ENCODE measurements around the gene KEAP1. TPM values are rescaled to one million over a fixed set of nuclear protein-coding genes. Genes with fewer than 3 reads are reported as not detected.
A peak's percentile ranks its signal among the peaks of the same experiment; 100 is the strongest.

Gene KEAP1
- total RNA-seq, 1 donor from 2014 or later, result 69.5 TPM

DNA sequence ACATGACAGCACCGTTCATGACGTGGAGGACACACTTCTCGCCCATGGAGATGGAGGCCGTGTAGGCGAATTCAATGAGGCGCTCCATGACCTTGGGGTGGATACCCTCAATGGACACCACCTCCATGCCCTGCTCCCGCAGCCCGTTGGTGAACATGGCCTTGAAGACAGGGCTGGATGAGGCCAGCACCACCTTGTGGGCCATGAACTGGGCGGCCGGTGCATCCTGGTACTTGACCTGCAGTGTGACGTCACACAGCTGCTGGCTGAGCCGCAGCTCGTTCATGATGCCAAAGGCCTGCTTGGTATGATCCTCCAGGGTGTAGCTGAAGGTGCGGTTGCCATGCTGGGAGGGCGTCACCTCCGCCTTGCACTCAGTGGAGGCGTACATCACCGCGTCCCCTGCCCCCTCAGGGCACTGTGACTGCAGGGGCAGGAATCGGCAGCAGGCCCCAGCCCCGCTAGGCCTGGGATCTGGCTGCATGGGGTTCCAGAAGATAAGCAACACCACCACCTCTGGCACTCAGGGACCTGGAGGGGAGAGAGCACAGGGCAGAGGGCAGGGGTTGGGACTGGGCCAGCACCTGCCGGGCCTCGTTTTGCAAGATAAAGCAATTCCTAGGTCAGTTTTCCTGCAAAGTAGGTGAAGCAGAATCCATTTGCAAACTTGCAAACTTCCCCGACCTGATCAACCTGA lies 3.5 kb downstream of the KEAP1 start:
- H3K36me3 Mint-ChIP-seq, result peaks cover 17% of the 10 kb centered on the region
- H3K4me3 Mint-ChIP-seq, result peak overlapping the region; percentile 56
- no peak overlapping the region for H3K27ac Mint-ChIP-seq
- no peaks in the 10 kb centered on the region for H3K9me3 Mint-ChIP-seq
- TF ChIP-seq, protein P1, sequence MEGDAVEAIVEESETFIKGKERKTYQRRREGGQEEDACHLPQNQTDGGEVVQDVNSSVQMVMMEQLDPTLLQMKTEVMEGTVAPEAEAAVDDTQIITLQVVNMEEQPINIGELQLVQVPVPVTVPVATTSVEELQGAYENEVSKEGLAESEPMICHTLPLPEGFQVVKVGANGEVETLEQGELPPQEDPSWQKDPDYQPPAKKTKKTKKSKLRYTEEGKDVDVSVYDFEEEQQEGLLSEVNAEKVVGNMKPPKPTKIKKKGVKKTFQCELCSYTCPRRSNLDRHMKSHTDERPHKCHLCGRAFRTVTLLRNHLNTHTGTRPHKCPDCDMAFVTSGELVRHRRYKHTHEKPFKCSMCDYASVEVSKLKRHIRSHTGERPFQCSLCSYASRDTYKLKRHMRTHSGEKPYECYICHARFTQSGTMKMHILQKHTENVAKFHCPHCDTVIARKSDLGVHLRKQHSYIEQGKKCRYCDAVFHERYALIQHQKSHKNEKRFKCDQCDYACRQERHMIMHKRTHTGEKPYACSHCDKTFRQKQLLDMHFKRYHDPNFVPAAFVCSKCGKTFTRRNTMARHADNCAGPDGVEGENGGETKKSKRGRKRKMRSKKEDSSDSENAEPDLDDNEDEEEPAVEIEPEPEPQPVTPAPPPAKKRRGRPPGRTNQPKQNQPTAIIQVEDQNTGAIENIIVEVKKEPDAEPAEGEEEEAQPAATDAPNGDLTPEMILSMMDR (IDR thresholded peaks at IDR 0.05; ENCODE audit: unreplicated experiment), result no peak
- peaks cover 11% of the 10 kb centered on the region for H3K4me1 Mint-ChIP-seq
- DNase-seq (ENCODE audit: low spot score in 2 of 2, unreplicated experiment in 2 of 2), result no peak
- H3K27me3 Mint-ChIP-seq (ENCODE audit: low read depth), result no peaks in the 10 kb centered on the region

DNA sequence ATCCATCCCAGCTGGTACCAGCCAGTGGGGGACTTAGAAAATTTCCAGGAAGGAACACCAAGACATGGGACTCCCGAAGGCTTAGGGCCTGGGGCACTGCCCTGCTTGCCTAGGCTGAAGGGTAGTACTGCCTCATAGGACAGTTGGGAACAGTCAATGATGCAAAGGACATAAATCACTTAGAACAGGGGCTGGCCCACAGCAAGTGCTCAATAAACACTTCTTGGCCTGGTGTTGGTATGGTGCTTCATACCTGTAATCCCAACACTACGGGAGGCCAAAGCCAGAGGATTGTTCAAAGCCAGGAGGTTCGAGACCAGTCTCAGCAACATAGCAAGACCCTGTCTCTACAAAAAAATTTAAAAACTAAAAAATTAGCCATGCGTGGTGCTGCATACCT lies 5.8 kb downstream of the KEAP1 start:
- TF ChIP-seq, protein P1 (IDR thresholded peaks at IDR 0.05; ENCODE audit: unreplicated experiment), result no peak
- H3K27ac Mint-ChIP-seq, result no peak overlapping the region
- DNase-seq (ENCODE audit: low spot score in 2 of 2, unreplicated experiment in 2 of 2), result no peak
- H3K4me1 Mint-ChIP-seq, result peaks cover 11% of the 10 kb centered on the region
- no peaks in the 10 kb centered on the region for H3K9me3 Mint-ChIP-seq
- H3K27me3 Mint-ChIP-seq (ENCODE audit: low read depth), result no peaks in the 10 kb centered on the region
- H3K36me3 Mint-ChIP-seq, result peaks cover 22% of the 10 kb centered on the region
- H3K4me3 Mint-ChIP-seq, result no peak overlapping the region

DNA sequence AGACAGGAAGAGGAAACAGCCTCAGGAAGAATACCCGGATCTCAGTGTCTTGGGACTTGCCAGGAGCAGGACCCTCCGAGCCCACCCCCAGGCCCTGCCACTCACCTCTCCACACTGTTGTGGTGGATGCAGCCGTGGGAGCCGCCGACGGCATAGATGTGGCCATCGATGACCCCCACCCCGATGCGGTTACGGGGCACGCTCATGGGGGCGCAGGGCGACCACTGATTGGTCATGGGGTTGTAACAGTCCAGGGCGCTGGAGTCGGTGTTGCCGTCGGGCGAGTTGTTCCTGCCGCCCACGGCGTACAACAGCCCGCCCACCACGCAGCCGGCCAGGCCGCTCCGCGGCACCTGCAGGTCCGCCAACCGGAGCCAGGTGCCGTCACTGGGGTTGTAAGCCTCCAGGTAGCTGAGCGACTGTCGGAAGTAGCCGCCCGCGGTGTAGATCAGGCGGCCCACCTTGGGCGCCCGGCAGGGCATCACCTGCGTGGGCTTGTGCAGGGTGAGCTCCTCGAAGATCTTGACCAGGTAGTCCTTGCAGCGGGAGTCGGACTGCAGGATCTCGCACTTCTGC lies 11.6 kb downstream of the KEAP1 start:
- no peaks in the 10 kb centered on the region for H3K4me1 Mint-ChIP-seq
- H3K27me3 Mint-ChIP-seq (ENCODE audit: low read depth), result no peaks in the 10 kb centered on the region
- no peak overlapping the region for H3K4me3 Mint-ChIP-seq
- no peaks in the 10 kb centered on the region for H3K9me3 Mint-ChIP-seq
- H3K27ac Mint-ChIP-seq, result no peak overlapping the region
- TF ChIP-seq, protein P1 (IDR thresholded peaks at IDR 0.05; ENCODE audit: unreplicated experiment), result no peak
- H3K36me3 Mint-ChIP-seq, result peaks cover 23% of the 10 kb centered on the region
- no peak for DNase-seq (ENCODE audit: low spot score in 2 of 2, unreplicated experiment in 2 of 2)

DNA sequence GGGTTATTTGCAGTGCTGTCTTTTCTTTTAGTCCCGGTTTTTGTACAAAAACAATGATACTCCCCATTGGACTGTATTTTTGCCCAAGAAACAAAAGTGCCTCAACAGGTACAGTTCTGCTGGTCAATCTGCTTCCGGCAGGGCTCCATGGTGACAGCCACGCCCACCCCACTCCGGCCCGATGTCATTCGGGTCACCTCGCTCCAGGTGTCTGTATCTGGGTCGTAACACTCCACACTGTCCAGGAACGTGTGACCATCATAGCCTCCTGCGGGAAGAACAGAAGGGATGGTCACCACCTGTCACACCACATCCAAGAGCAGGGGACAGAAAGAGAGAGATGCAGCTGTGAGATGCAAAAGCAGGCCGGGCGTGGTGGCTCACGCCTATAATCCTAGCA lies 16.6 kb downstream of the KEAP1 start:
- no peaks in the 10 kb centered on the region for H3K9me3 Mint-ChIP-seq
- no peaks in the 10 kb centered on the region for H3K4me1 Mint-ChIP-seq
- TF ChIP-seq, protein P1 (IDR thresholded peaks at IDR 0.05; ENCODE audit: unreplicated experiment), result no peak
- no peaks in the 10 kb centered on the region for H3K27me3 Mint-ChIP-seq (ENCODE audit: low read depth)
- H3K36me3 Mint-ChIP-seq, result peaks cover 29% of the 10 kb centered on the region
- no peak overlapping the region for H3K4me3 Mint-ChIP-seq
- DNase-seq (ENCODE audit: low spot score in 2 of 2, unreplicated experiment in 2 of 2), result no peak
- H3K27ac Mint-ChIP-seq, result no peak overlapping the region

DNA sequence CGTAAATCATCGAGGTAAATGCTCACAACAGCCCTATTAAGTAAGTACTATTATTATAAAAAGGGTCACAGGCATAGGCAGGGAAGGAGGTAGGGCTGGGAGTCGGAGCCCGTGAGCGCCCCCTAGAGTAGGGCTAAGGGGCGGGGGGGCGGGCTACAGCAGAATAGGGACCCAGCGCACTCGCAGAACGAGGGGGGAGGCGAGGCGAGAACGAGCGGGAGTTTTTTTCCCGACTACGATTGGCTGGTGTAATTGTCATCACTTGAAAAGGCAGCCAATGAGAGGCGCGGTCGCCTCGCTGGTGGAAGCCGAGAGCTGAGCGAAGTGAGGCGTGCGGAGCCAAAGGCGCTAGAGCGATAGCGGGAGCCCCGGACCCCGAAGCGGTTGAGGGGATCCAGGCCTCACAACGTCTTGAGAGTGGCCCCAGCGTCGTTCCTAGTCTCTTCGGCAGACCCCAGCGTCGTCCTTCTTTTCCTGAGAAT lies 24.2 kb downstream of the KEAP1 start:
- H3K27me3 Mint-ChIP-seq (ENCODE audit: low read depth), result peaks cover 15% of the 10 kb centered on the region
- H3K9me3 Mint-ChIP-seq, result no peaks in the 10 kb centered on the region
- H3K4me1 Mint-ChIP-seq, result peaks cover 9% of the 10 kb centered on the region
- H3K27ac Mint-ChIP-seq, result peak overlapping the region; percentile 12
- H3K4me3 Mint-ChIP-seq, result no peak overlapping the region
- TF ChIP-seq, protein P1 (IDR thresholded peaks at IDR 0.05; ENCODE audit: unreplicated experiment), result peak; percentile 32
- peak in 1 of 2 experiments; percentile 68 for DNase-seq (ENCODE audit: low spot score in 2 of 2, unreplicated experiment in 2 of 2)
- no peaks in the 10 kb centered on the region for H3K36me3 Mint-ChIP-seq

Measured in mesothelial cell of epicardium (in vitro differentiated cells).